Measurements from ENCODE around the gene LRRC1. TPM values are rescaled to one million over a fixed set of nuclear protein-coding genes. Genes with fewer than 3 reads are reported as not detected.
"Not testable (repeated sequence)": the region's sequence is repeated elsewhere in the genome, so short reads cannot be mapped to it uniquely, and the experiment has no call there.

LRRC1 gene
- total and polyA plus RNA-seq, 4 donors: 0.36 to 6.4 (median 0.94) TPM

DNA sequence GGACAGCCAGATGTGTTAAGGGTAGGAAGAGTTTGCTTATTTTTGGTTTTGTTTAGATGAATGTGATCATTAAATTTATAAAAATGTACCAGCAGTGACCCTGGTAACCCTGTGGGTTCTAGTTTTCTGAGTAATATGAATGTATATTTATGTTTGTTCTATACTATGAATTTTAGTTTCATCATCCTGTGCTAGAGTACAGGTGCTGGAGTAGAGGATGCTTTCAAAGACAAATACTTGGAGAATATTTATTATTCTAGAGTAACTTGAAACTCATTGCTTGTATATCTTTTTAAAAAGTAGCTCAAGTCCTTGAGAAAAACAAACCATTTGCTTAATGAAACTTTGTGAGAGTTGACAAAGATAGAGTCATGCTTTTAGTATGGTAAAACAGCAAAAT is 7.8 kb downstream of the LRRC1 start (continued):
- TF ChIP-seq, protein P1, sequence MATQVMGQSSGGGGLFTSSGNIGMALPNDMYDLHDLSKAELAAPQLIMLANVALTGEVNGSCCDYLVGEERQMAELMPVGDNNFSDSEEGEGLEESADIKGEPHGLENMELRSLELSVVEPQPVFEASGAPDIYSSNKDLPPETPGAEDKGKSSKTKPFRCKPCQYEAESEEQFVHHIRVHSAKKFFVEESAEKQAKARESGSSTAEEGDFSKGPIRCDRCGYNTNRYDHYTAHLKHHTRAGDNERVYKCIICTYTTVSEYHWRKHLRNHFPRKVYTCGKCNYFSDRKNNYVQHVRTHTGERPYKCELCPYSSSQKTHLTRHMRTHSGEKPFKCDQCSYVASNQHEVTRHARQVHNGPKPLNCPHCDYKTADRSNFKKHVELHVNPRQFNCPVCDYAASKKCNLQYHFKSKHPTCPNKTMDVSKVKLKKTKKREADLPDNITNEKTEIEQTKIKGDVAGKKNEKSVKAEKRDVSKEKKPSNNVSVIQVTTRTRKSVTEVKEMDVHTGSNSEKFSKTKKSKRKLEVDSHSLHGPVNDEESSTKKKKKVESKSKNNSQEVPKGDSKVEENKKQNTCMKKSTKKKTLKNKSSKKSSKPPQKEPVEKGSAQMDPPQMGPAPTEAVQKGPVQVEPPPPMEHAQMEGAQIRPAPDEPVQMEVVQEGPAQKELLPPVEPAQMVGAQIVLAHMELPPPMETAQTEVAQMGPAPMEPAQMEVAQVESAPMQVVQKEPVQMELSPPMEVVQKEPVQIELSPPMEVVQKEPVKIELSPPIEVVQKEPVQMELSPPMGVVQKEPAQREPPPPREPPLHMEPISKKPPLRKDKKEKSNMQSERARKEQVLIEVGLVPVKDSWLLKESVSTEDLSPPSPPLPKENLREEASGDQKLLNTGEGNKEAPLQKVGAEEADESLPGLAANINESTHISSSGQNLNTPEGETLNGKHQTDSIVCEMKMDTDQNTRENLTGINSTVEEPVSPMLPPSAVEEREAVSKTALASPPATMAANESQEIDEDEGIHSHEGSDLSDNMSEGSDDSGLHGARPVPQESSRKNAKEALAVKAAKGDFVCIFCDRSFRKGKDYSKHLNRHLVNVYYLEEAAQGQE (IDR thresholded peaks at IDR 0.05): no peak
- TF ChIP-seq RAD21 (IDR thresholded peaks at IDR 0.05) (no peak), GABPA (IDR thresholded peaks at IDR 0.05 in 1 of 2, conservative IDR thresholded peaks at IDR 0.05 in 1 of 2) (no peak), TAF1 (conservative IDR thresholded peaks at IDR 0.05) (no peak), HNF4G (IDR thresholded peaks at IDR 0.05) (no peak), RXRA (IDR thresholded peaks at IDR 0.05) (no peak)

DNA sequence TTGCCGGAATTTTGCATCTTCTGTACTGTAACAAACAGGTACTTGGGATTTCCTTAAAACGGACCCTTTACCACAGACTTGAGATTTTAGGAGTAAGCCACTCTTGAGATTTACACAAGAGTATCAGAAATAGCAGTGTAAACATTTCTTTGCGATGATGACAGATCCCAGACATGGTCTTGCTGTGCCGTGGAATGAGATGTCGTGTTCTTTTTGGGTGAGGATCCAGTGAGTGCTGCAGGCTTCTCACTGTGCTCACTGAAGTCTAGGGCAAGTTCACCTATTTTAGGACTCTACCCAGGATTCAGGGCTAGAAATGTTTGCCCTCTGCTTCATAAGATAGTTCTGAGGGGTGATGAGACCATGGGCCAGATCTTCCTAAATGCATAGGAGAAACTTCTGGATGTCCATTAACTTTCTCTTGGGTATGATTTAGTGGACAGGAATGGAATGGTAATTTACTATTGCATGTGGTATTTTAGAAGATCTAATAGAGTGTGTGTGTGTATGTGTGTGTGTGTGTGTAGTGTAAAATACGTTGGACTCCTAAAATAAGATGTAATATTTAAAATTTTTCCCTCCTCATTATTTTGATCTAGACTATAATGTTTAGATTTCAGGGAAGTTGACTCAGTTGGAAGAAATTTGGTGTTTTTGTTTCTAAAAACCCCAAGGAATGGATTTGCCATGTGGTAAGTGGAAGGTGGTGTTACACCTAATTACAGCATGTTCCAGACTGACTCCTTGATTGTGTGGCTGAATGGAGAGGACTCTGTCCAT is 8.5 kb downstream of the LRRC1 start:
- Histone ChIP-seq H3K9me3 (ENCODE audit: control insufficient read depth in 4 of 4, low read length in 3 of 4) (peaks cover 0 to 2% (median 0%) of the 10 kb centered on the region in 4 donors), H3K4me3 (ENCODE audit: low read depth in 1 of 3, low read length in 3 of 3) (no peak overlapping the region), H3K27ac (ENCODE audit: low read depth in 1 of 2, low read length in 2 of 2) (no peak overlapping the region), H3K27me3 (ENCODE audit: control insufficient read depth in 4 of 4, insufficient read depth in 4 of 4, low read length in 3 of 4) (peaks cover 0 to 3% (median 0%) of the 10 kb centered on the region in 4 donors), H3K4me1 (ENCODE audit: control insufficient read depth in 4 of 4, insufficient read depth in 4 of 4, low read length in 3 of 4) (no peaks in the 10 kb centered on the region), H3K36me3 (ENCODE audit: control insufficient read depth in 4 of 4, insufficient read depth in 3 of 4, low read depth in 1 of 4, low read length in 3 of 4) (no peaks in the 10 kb centered on the region), H3K9ac (ENCODE audit: low read depth in 1 of 2, low read length in 2 of 2) (no peak overlapping the region)
- TF ChIP-seq TAF1 (conservative IDR thresholded peaks at IDR 0.05) (no peak), HNF4A (conservative IDR thresholded peaks at IDR 0.05) (no peak), NR2F2 (IDR thresholded peaks at IDR 0.05) (no peak)
- TF ChIP-seq, protein P2, sequence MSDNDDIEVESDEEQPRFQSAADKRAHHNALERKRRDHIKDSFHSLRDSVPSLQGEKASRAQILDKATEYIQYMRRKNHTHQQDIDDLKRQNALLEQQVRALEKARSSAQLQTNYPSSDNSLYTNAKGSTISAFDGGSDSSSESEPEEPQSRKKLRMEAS (IDR thresholded peaks at IDR 0.05): no peak
- no peak for DNase-seq (ENCODE audit: low spot score)
- 77% methylated on average over 6 of the region's 6 CpGs for WGBS

DNA sequence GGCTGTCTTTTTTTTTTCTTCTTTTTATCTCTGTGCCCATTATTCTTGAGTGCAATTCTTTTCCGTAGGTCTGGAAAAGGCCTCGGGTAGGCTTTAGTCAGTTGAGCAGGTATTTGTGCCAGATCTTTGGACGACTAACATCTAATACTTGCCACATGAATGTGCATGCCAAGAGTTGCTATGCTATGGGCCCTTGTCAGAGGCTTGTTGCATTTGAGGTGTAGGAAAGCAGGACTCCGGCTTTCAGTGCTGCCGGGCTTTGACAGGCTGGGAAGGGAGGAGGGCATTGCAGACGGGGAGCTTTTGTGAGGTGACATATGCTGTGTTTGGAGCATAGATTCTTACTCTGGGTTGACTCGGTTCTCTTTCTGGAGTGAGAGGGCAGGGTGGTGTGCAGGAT is 10.2 kb downstream of the LRRC1 start:
- Histone ChIP-seq H3K4me3 (ENCODE audit: low read depth in 1 of 3, low read length in 3 of 3) (no peak overlapping the region), H3K9ac (ENCODE audit: low read depth in 1 of 2, low read length in 2 of 2) (no peak overlapping the region), H3K4me1 (ENCODE audit: control insufficient read depth in 4 of 4, insufficient read depth in 4 of 4, low read length in 3 of 4) (no peaks in the 10 kb centered on the region), H3K27me3 (ENCODE audit: control insufficient read depth in 4 of 4, insufficient read depth in 4 of 4, low read length in 3 of 4) (no peaks in the 10 kb centered on the region), H3K27ac (ENCODE audit: low read depth in 1 of 2, low read length in 2 of 2) (no peak overlapping the region), H3K36me3 (ENCODE audit: control insufficient read depth in 4 of 4, insufficient read depth in 3 of 4, low read depth in 1 of 4, low read length in 3 of 4) (no peaks in the 10 kb centered on the region), H3K9me3 (ENCODE audit: control insufficient read depth in 4 of 4, low read length in 3 of 4) (peaks cover 0 to 2% (median 0%) of the 10 kb centered on the region in 4 donors)
- no peak for DNase-seq (ENCODE audit: low spot score)
- 91% methylated on average over 7 of the region's 7 CpGs for WGBS
- TF ChIP-seq GABPA (IDR thresholded peaks at IDR 0.05 in 1 of 2, conservative IDR thresholded peaks at IDR 0.05 in 1 of 2) (no peak), TAF1 (conservative IDR thresholded peaks at IDR 0.05) (no peak), SP1 (IDR thresholded peaks at IDR 0.05) (no peak), RXRA (IDR thresholded peaks at IDR 0.05) (no peak), RAD21 (IDR thresholded peaks at IDR 0.05) (no peak)
- TF ChIP-seq, protein P2 (IDR thresholded peaks at IDR 0.05): no peak

DNA sequence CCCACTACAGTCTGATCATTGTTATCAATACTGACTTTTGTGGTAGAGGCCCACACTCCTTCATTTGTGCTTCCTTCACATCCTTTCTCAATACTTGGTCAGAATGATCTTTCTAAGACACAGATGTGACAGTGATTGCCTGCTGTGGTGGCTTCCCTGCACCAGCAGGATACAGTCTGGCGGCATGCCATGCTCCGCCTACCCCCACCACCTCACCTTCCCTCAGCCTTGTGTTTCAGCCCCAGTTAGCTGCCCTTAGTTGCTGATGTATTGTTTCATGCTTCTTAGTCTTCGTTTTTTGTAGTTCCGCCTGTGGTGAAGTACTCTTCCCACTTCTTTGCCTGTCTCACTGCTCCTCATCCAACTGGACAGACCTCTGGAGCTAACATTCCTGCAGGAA is 10.9 kb downstream of the LRRC1 start:
- DNase-seq (ENCODE audit: low spot score): no peak
- TF ChIP-seq JUND (IDR thresholded peaks at IDR 0.05): no peak
- peaks cover 0 to 2% (median 0%) of the 10 kb centered on the region in 4 donors for H3K9me3 ChIP-seq (ENCODE audit: control insufficient read depth in 4 of 4, low read length in 3 of 4)
- no peak overlapping the region for H3K27ac ChIP-seq (ENCODE audit: low read depth in 1 of 2, low read length in 2 of 2)
- 80% methylated on average over 4 of the region's 4 CpGs for WGBS
- no peaks in the 10 kb centered on the region for H3K4me1 ChIP-seq (ENCODE audit: control insufficient read depth in 4 of 4, insufficient read depth in 4 of 4, low read length in 3 of 4)
- no peak overlapping the region for H3K4me3 ChIP-seq (ENCODE audit: low read depth in 1 of 3, low read length in 3 of 3)
- H3K9ac ChIP-seq (ENCODE audit: low read depth in 1 of 2, low read length in 2 of 2): no peak overlapping the region
- no peaks in the 10 kb centered on the region for H3K36me3 ChIP-seq (ENCODE audit: control insufficient read depth in 4 of 4, insufficient read depth in 3 of 4, low read depth in 1 of 4, low read length in 3 of 4)
- no peaks in the 10 kb centered on the region for H3K27me3 ChIP-seq (ENCODE audit: control insufficient read depth in 4 of 4, insufficient read depth in 4 of 4, low read length in 3 of 4)

DNA sequence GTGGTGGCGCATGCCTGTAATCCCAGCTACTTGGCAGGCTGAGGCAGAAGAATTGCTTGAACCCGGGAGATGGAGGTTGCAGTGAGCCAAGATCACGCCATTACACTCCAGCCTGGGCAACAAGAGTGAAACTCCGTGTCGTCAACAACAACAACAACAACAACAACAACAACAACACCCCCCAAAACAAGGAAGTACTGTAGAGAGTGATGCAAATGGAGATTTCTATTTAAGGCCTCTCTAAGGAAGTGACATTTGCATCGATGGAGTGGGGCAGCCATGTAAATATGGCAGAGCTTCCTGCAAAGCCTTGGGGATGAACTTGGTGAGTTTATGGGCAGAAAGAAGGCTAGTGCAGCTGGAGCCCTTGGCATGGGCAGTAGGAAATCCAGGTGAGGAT is 12.8 kb downstream of the LRRC1 start:
- not testable (repeated sequence) for H3K4me1 ChIP-seq (ENCODE audit: control insufficient read depth in 4 of 4, insufficient read depth in 4 of 4, low read length in 3 of 4)

More for the DNA sequence above, 12.8 kb downstream of the LRRC1 start:
- H3K36me3 ChIP-seq (ENCODE audit: control insufficient read depth in 4 of 4, insufficient read depth in 3 of 4, low read depth in 1 of 4, low read length in 3 of 4); H3K4me3 ChIP-seq (ENCODE audit: low read depth in 1 of 3, low read length in 3 of 3); H3K27me3 ChIP-seq (ENCODE audit: control insufficient read depth in 4 of 4, insufficient read depth in 4 of 4, low read length in 3 of 4); H3K9me3 ChIP-seq (ENCODE audit: control insufficient read depth in 4 of 4, low read length in 3 of 4); DNase-seq (ENCODE audit: low spot score); H3K27ac ChIP-seq (ENCODE audit: low read depth in 1 of 2, low read length in 2 of 2); H3K9ac ChIP-seq (ENCODE audit: low read depth in 1 of 2, low read length in 2 of 2): not testable (repeated sequence)
- WGBS: 93% methylated on average over 6 of the region's 6 CpGs

Measured in liver (tissue), 9 donors.